SK-N-MC (cell line): Measurements from ENCODE around the gene CASP2.

ENCODE experiments used
- EZH2 ChIP-seq: fragments of 200-600 bp; sonication (generic); IDR thresholded peaks from one replicate; pipeline ENCODE4 v1.6.1; 2017; ENCODE audit warnings: antibody characterized with exemption
- FOXP2 ChIP-seq: optimal IDR thresholded peaks from 2 replicates; pipeline ENCODE3; 2011; ENCODE audit warnings: mild to moderate bottlenecking, moderate library complexity; ENCODE audit not compliant: insufficient read depth; ENCODE audit errors: extremely low read length, control extremely low read depth
- POLR2AphosphoS5 ChIP-seq: IDR thresholded peaks from 2 replicates; pipeline ENCODE4 v1.6.1; 2012; ENCODE audit warnings: mild to moderate bottlenecking, low read depth, low read length, borderline replicate concordance

- TF ChIP-seq POLR2AphosphoS5 (no peak), EZH2 (no peak), FOXP2 (no peak)
Measured at GRCh38 chr7:143329471-143330170, 41.5 kb downstream of the CASP2 start.
